ENCODE measurements around the gene RERE.

The RERE gene

DNA sequence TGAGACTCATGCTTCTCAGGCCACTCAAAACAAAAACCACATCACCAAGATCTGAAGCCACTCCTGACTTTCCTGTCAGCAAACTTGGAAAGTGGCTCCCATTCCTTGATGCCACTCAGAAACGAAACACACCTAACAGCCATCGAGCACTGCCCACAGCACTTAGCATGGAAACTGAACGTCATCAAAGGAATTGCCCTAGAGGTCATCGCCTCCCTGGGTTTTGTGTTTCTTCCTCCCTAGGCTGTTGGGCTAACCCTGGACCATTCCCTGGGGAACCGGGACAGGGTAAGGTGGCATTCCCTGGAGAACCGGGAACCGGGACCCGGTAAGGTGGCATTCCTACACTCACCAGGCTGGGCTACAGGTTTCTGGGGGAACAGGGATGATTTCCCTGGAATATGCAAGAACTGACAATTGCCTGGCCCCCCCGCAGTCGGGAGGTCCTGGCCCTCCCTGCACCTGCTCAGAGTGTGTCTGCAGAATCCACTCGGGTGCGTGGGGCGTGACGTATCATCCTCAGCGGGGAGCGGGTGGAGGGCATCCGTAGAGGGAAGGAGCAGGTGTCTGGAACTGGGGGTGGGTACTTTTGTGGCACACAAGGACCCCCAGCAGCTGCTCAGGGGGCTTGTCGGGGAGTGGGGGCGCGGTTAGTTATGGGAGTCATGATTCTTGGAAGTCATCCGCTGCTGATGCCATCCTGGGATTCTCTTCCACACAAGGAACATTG lies 469.2 kb downstream of the RERE start:
- Histone ChIP-seq H3K9ac (ENCODE audit: insufficient read length) (no peak overlapping the region), H3K27ac (no peak overlapping the region), H3K36me3 (ENCODE audit: insufficient read depth, low read length) (peaks cover under 1% of the 10 kb centered on the region; the same call in 1 of the 2 replicates), H3K4me3 (no peak overlapping the region), H3K9me3 (ENCODE audit: low read depth, low read length) (no peaks in the 10 kb centered on the region)
- no peak for DNase-seq (ENCODE audit: low read depth, low spot score)
- no peak for TF ChIP-seq EZH2 (IDR thresholded peaks at IDR 0.05)
- no peak for TF ChIP-seq POLR2AphosphoS5 (IDR thresholded peaks at IDR 0.05; ENCODE audit: borderline replicate concordance, low read depth, low read length)
- TF ChIP-seq FOXP2 (optimal IDR thresholded peaks at IDR 0.05; ENCODE audit: control extremely low read depth, extremely low read length, insufficient read depth): no peak

GRCh38 chr1:8347635-8348034 lies 469.8 kb downstream of the RERE start:
- Histone ChIP-seq H3K36me3 (ENCODE audit: insufficient read depth, low read length) (no peaks in the 10 kb centered on the region), H3K9ac (ENCODE audit: insufficient read length) (no peak overlapping the region), H3K4me3 (no peak overlapping the region), H3K9me3 (ENCODE audit: low read depth, low read length) (no peaks in the 10 kb centered on the region), H3K27ac (no peak overlapping the region)
- no peak for DNase-seq (ENCODE audit: low read depth, low spot score)
- TF ChIP-seq POLR2AphosphoS5 (IDR thresholded peaks at IDR 0.05; ENCODE audit: borderline replicate concordance, low read depth, low read length) (no peak), EZH2 (IDR thresholded peaks at IDR 0.05) (no peak), FOXP2 (optimal IDR thresholded peaks at IDR 0.05; ENCODE audit: control extremely low read depth, extremely low read length, insufficient read depth) (no peak)

DNA sequence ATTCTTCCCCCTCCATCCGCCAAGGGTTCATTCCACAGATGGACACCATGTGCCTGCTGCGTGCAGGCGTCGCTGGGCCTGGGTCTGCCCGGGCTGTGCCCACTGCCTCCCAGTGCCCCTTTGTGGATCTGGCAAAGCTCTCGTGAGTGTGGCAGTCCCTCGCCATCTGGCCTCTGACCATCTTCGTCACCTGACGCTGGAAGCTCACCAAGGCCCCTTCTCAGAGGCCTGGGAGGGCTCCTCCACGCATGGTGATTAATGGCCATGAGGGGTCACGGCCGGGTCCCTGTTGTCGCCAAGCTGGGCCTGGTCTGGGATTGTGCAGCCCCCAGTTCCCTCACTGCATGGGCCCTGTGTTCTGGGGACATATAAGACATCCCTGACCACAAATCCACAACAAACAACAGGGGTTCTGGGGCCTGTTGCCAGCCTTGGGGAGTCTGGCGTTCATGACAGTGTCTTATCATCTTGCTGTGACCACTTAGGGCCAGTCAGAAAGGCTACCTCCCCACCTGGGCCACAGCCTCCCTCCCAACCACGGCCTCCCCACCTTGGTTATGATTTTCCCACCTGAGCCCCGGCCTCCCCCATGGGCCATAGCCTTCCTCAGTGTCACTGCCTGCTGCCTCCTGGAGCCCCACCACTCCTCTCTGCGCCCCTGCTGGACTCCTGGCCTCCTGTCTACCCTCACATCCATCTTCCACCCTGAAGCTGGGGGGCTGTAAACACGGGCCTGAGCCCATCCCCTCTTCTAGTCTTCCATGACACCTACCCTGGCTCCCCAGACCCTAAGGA lies 471.6 kb downstream of the RERE start:
- TF ChIP-seq EZH2 (IDR thresholded peaks at IDR 0.05) (no peak), FOXP2 (optimal IDR thresholded peaks at IDR 0.05; ENCODE audit: control extremely low read depth, extremely low read length, insufficient read depth) (no peak), POLR2AphosphoS5 (IDR thresholded peaks at IDR 0.05; ENCODE audit: borderline replicate concordance, low read depth, low read length) (no peak)
- Histone ChIP-seq H3K9me3 (ENCODE audit: low read depth, low read length) (no peaks in the 10 kb centered on the region), H3K9ac (ENCODE audit: insufficient read length) (no peak overlapping the region), H3K27ac (no peak overlapping the region), H3K4me3 (no peak overlapping the region), H3K36me3 (ENCODE audit: insufficient read depth, low read length) (no peaks in the 10 kb centered on the region)
- DNase-seq (ENCODE audit: low read depth, low spot score): no peak

DNA sequence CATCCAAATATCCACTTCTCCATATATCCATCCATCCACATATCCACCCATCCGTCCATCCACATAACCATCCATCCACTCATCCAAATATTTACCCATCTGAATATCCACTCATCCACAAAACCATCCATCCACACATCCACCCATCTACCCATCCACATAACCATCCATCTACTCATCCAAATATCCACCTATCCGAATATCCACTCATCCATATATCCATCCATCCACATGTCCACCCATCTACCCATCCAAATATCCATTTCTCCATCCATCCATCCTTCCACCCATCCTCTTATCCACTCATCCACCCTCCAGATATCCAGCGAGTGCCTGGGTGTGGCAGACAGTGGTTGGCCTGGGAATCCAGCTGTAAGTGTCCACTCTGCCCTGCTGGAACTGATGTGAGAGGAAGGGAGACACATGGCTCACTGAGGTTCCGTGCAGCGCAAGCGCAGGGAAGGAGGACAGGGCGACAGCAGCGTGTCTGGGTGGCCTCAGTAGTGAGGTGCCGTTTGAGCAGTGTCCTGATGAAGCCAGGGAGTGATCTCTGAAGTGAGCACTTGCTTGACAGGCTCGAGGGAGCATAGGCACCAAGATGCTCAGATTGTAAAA lies 472.4 kb downstream of the RERE start:
- Histone ChIP-seq H3K4me3 (no peak overlapping the region), H3K36me3 (ENCODE audit: insufficient read depth, low read length) (no peaks in the 10 kb centered on the region), H3K27ac (no peak overlapping the region), H3K9ac (ENCODE audit: insufficient read length) (no peak overlapping the region), H3K9me3 (ENCODE audit: low read depth, low read length) (no peaks in the 10 kb centered on the region)
- no peak for TF ChIP-seq EZH2 (IDR thresholded peaks at IDR 0.05)
- DNase-seq (ENCODE audit: low read depth, low spot score): no peak

DNA sequence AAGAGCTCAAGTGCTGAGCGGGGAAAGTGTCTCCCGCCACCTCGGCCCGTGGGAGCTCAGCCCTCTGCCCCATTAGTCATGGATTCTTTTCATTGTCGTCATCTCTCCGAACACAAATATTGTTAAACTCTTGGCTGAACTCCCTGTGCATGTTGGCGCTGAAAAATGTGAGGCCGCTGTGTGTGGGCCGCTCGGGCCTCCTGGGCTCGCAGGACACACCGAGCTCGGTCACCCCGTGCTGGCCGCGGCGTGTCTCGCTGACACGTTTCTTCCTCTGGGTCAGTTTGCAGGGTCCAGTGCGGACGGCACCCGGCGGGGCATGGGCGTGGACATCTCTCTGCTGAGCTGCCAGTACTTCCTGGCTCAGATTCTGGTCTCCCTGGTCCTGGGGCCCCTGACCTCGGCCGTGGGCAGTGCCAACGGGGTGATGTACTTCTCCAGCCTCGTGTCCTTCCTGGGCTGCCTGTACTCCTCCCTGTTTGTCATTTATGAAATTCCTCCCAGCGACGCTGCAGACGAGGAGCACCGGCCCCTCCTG lies 473.9 kb downstream of the RERE start:
- no peak overlapping the region for H3K27ac ChIP-seq
- TF ChIP-seq POLR2AphosphoS5 (IDR thresholded peaks at IDR 0.05; ENCODE audit: borderline replicate concordance, low read depth, low read length): no peak
- TF ChIP-seq FOXP2 (optimal IDR thresholded peaks at IDR 0.05; ENCODE audit: control extremely low read depth, extremely low read length, insufficient read depth): no peak
- no peak for TF ChIP-seq EZH2 (IDR thresholded peaks at IDR 0.05)
- H3K36me3 ChIP-seq (ENCODE audit: insufficient read depth, low read length): no peaks in the 10 kb centered on the region
- no peak overlapping the region for H3K4me3 ChIP-seq
- no peak for DNase-seq (ENCODE audit: low read depth, low spot score)
- H3K9ac ChIP-seq (ENCODE audit: insufficient read length): no peak overlapping the region
- no peaks in the 10 kb centered on the region for H3K9me3 ChIP-seq (ENCODE audit: low read depth, low read length)

- TF ChIP-seq POLR2AphosphoS5 (IDR thresholded peaks at IDR 0.05; ENCODE audit: borderline replicate concordance, low read depth, low read length): no peak
- TF ChIP-seq FOXP2 (optimal IDR thresholded peaks at IDR 0.05; ENCODE audit: control extremely low read depth, extremely low read length, insufficient read depth): no peak
- TF ChIP-seq EZH2 (IDR thresholded peaks at IDR 0.05): no peak
- Histone ChIP-seq H3K9ac (ENCODE audit: insufficient read length) (no peak overlapping the region), H3K4me3 (no peak overlapping the region), H3K9me3 (ENCODE audit: low read depth, low read length) (no peaks in the 10 kb centered on the region), H3K27ac (no peak overlapping the region), H3K36me3 (ENCODE audit: insufficient read depth, low read length) (no peaks in the 10 kb centered on the region)
- no peak for DNase-seq (ENCODE audit: low read depth, low spot score)
Measured at GRCh38 chr1:8343044-8343443, 474.4 kb downstream of the RERE start.

DNA sequence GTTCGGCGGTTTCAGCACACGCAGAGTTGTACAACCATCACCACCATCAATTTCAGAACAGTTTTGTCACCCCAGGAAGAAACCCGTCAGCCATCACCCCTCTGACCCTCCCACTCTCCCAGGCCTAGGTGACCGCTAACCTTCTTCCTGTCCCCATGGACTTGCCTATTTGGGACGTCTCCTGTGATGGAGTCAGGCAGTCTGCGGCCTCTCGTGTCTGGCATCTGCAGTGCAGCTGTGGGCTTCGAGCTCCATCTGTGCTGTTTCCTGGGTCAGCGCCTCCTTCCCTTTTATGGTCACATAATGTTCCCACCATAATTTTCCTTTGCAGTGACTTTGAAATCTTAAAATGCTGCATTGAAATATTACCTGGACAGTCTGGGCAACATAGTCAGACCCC lies 475.1 kb downstream of the RERE start:
- Histone ChIP-seq H3K9me3 (ENCODE audit: low read depth, low read length) (no peaks in the 10 kb centered on the region), H3K9ac (ENCODE audit: insufficient read length) (no peak overlapping the region), H3K4me3 (no peak overlapping the region), H3K36me3 (ENCODE audit: insufficient read depth, low read length) (no peaks in the 10 kb centered on the region), H3K27ac (no peak overlapping the region)
- DNase-seq (ENCODE audit: low read depth, low spot score): no peak
- TF ChIP-seq POLR2AphosphoS5 (IDR thresholded peaks at IDR 0.05; ENCODE audit: borderline replicate concordance, low read depth, low read length) (no peak), EZH2 (IDR thresholded peaks at IDR 0.05) (no peak), FOXP2 (optimal IDR thresholded peaks at IDR 0.05; ENCODE audit: control extremely low read depth, extremely low read length, insufficient read depth) (no peak)

GRCh38 chr1:8340448-8340847 lies 477.0 kb downstream of the RERE start:
- TF ChIP-seq FOXP2 (optimal IDR thresholded peaks at IDR 0.05; ENCODE audit: control extremely low read depth, extremely low read length, insufficient read depth) (no peak), EZH2 (IDR thresholded peaks at IDR 0.05) (no peak), POLR2AphosphoS5 (IDR thresholded peaks at IDR 0.05; ENCODE audit: borderline replicate concordance, low read depth, low read length) (no peak)

More at GRCh38 chr1:8340448-8340847, 477.0 kb downstream of the RERE start:
- no peak overlapping the region for H3K4me3 ChIP-seq
- H3K36me3 ChIP-seq (ENCODE audit: insufficient read depth, low read length): no peaks in the 10 kb centered on the region
- no peak overlapping the region for H3K27ac ChIP-seq
- no peak overlapping the region for H3K9ac ChIP-seq (ENCODE audit: insufficient read length)
- no peak for DNase-seq (ENCODE audit: low read depth, low spot score)
- no peaks in the 10 kb centered on the region for H3K9me3 ChIP-seq (ENCODE audit: low read depth, low read length)

Measured in SK-N-MC (cell line).